ENCODE data around the gene SLC45A3.

Gene SLC45A3

GRCh38 chr1:205631010-205631767 is 49.1 kb downstream of the SLC45A3 start:
- Histone ChIP-seq H3K4me3 (ENCODE audit: insufficient read depth in 1 of 2, low read depth in 1 of 2, low read length in 2 of 2) (peak overlapping the region; percentile 91 to 97), H3K4me1 (ENCODE audit: control insufficient read depth, insufficient read depth, low read depth, low read length) (peaks cover 5% of the 10 kb centered on the region), H2BK15ac (ENCODE audit: low read depth, poor library complexity, severe bottlenecking) (peak overlapping the region; percentile 99), H3K23ac (ENCODE audit: low read length in 2 of 2) (peak overlapping the region; percentile 17 to 90), H3K14ac (ENCODE audit: low read length in 2 of 2) (peak overlapping the region; percentile 81 to 86), H3K4me2 (ENCODE audit: low read length, poor library complexity, severe bottlenecking) (peak overlapping the region; percentile 73), H3K36me3 (ENCODE audit: control insufficient read depth in 1 of 2, insufficient read depth in 2 of 2, low read depth in 1 of 2, low read length in 2 of 2) (no peaks in the 10 kb centered on the region), H2AK5ac (ENCODE audit: low read length, severe bottlenecking) (no peak overlapping the region), H2BK12ac (ENCODE audit: low read length in 2 of 2) (peak overlapping the region in 1 of 2 experiments; percentile 52), H2BK5ac (ENCODE audit: low read depth, low read length, poor library complexity, severe bottlenecking) (peak overlapping the region; percentile 99), H3K27ac (ENCODE audit: low read length, poor library complexity, severe bottlenecking) (peak overlapping the region; percentile 99), H2AFZ (ENCODE audit: low read depth, low read length) (peak overlapping the region; percentile 89), H2BK120ac (ENCODE audit: low read depth, low read length) (peak overlapping the region; percentile 95), H3K79me1 (replicated peaks; ENCODE audit: low read length, poor library complexity, severe bottlenecking) (no peaks in the 10 kb centered on the region), H4K8ac (ENCODE audit: low read length) (peak overlapping the region; percentile 87), H3K18ac (ENCODE audit: low read depth in 1 of 2, low read length in 2 of 2) (peak overlapping the region; percentile 96 to 98), H4K91ac (ENCODE audit: low read length) (peak overlapping the region; percentile 89), H3K9me3 (ENCODE audit: control insufficient read depth, low read length) (no peaks in the 10 kb centered on the region), H3K27me3 (ENCODE audit: control insufficient read depth in 1 of 2, insufficient read depth in 1 of 2, low read length in 2 of 2) (no peaks in the 10 kb centered on the region), H3K9ac (ENCODE audit: low read length) (peak overlapping the region; percentile 99), H3K4ac (ENCODE audit: low read depth in 1 of 2, low read length in 2 of 2) (peak overlapping the region; percentile 81 to 97)
- peak; percentile 87 for DNase-seq
- WGBS = under 1% methylated on average over 47 of the region's 81 CpGs

GRCh38 chr1:205630651-205631009 is 49.7 kb downstream of the SLC45A3 start:
- Histone ChIP-seq H3K27me3 (ENCODE audit: control insufficient read depth in 1 of 2, insufficient read depth in 1 of 2, low read length in 2 of 2) (no peaks in the 10 kb centered on the region), H3K4ac (ENCODE audit: low read depth in 1 of 2, low read length in 2 of 2) (no peak overlapping the region), H3K36me3 (ENCODE audit: control insufficient read depth in 1 of 2, insufficient read depth in 2 of 2, low read depth in 1 of 2, low read length in 2 of 2) (peaks cover 0 to 3% of the 10 kb centered on the region in 2 experiments), H3K9me3 (ENCODE audit: control insufficient read depth, low read length) (no peaks in the 10 kb centered on the region), H2AK5ac (ENCODE audit: low read length, severe bottlenecking) (no peak overlapping the region), H3K23ac (ENCODE audit: low read length in 2 of 2) (no peak overlapping the region), H3K79me1 (replicated peaks; ENCODE audit: low read length, poor library complexity, severe bottlenecking) (no peaks in the 10 kb centered on the region), H3K4me2 (ENCODE audit: low read length, poor library complexity, severe bottlenecking) (peak overlapping the region; percentile 73), H2BK5ac (ENCODE audit: low read depth, low read length, poor library complexity, severe bottlenecking) (no peak overlapping the region), H3K9ac (ENCODE audit: low read length) (peak overlapping the region; percentile 99), H2BK15ac (ENCODE audit: low read depth, poor library complexity, severe bottlenecking) (no peak overlapping the region), H2BK12ac (ENCODE audit: low read length in 2 of 2) (no peak overlapping the region), H2AFZ (ENCODE audit: low read depth, low read length) (no peak overlapping the region), H4K91ac (ENCODE audit: low read length) (no peak overlapping the region), H3K4me3 (ENCODE audit: insufficient read depth in 1 of 2, low read depth in 1 of 2, low read length in 2 of 2) (peak overlapping the region; percentile 91 to 97), H3K18ac (ENCODE audit: low read depth in 1 of 2, low read length in 2 of 2) (no peak overlapping the region), H3K27ac (ENCODE audit: low read length, poor library complexity, severe bottlenecking) (peak overlapping the region; percentile 99), H3K4me1 (ENCODE audit: control insufficient read depth, insufficient read depth, low read depth, low read length) (peaks cover 5% of the 10 kb centered on the region), H3K14ac (ENCODE audit: low read length in 2 of 2) (no peak overlapping the region), H4K8ac (ENCODE audit: low read length) (no peak overlapping the region), H2BK120ac (ENCODE audit: low read depth, low read length) (no peak overlapping the region)
- no peak for DNase-seq
- no CpG with 5 or more reads among the region's 3 CpGs for whole genome bisulfite sequencing

- Histone ChIP-seq H2AK5ac (ENCODE audit: low read length, severe bottlenecking) (no peak overlapping the region), H3K4me3 (ENCODE audit: insufficient read depth in 1 of 2, low read depth in 1 of 2, low read length in 2 of 2) (peak overlapping the region in 1 of 2 experiments; percentile 97), H2BK15ac (ENCODE audit: low read depth, poor library complexity, severe bottlenecking) (no peak overlapping the region), H2BK120ac (ENCODE audit: low read depth, low read length) (no peak overlapping the region), H3K18ac (ENCODE audit: low read depth in 1 of 2, low read length in 2 of 2) (no peak overlapping the region), H4K91ac (ENCODE audit: low read length) (no peak overlapping the region), H2BK12ac (ENCODE audit: low read length in 2 of 2) (no peak overlapping the region), H3K23ac (ENCODE audit: low read length in 2 of 2) (no peak overlapping the region), H2BK5ac (ENCODE audit: low read depth, low read length, poor library complexity, severe bottlenecking) (no peak overlapping the region), H3K27me3 (ENCODE audit: control insufficient read depth in 1 of 2, insufficient read depth in 1 of 2, low read length in 2 of 2) (no peaks in the 10 kb centered on the region), H3K9me3 (ENCODE audit: control insufficient read depth, low read length) (no peaks in the 10 kb centered on the region), H3K27ac (ENCODE audit: low read length, poor library complexity, severe bottlenecking) (peak overlapping the region; percentile 19), H4K8ac (ENCODE audit: low read length) (no peak overlapping the region), H3K36me3 (ENCODE audit: control insufficient read depth in 1 of 2, insufficient read depth in 2 of 2, low read depth in 1 of 2, low read length in 2 of 2) (peaks cover 0 to 3% of the 10 kb centered on the region in 2 experiments), H3K4ac (ENCODE audit: low read depth in 1 of 2, low read length in 2 of 2) (no peak overlapping the region), H2AFZ (ENCODE audit: low read depth, low read length) (no peak overlapping the region), H3K4me1 (ENCODE audit: control insufficient read depth, insufficient read depth, low read depth, low read length) (peaks cover 5% of the 10 kb centered on the region), H3K9ac (ENCODE audit: low read length) (peak overlapping the region; percentile 99), H3K14ac (ENCODE audit: low read length in 2 of 2) (no peak overlapping the region), H3K4me2 (ENCODE audit: low read length, poor library complexity, severe bottlenecking) (no peak overlapping the region), H3K79me1 (replicated peaks; ENCODE audit: low read length, poor library complexity, severe bottlenecking) (no peaks in the 10 kb centered on the region)
- peak; percentile 77 for DNase-seq
- 53% methylated on average over 3 of the region's 3 CpGs for WGBS
These were observed 50.1 kb downstream of the SLC45A3 start for GRCh38 chr1:205630241-205630640.

GRCh38 chr1:205629751-205630150 is 50.6 kb downstream of the SLC45A3 start:
- Histone ChIP-seq H3K4me3 (ENCODE audit: insufficient read depth in 1 of 2, low read depth in 1 of 2, low read length in 2 of 2) (peak overlapping the region in 1 of 2 experiments; percentile 97), H4K91ac (ENCODE audit: low read length) (no peak overlapping the region), H2BK15ac (ENCODE audit: low read depth, poor library complexity, severe bottlenecking) (no peak overlapping the region), H2BK120ac (ENCODE audit: low read depth, low read length) (no peak overlapping the region), H2BK12ac (ENCODE audit: low read length in 2 of 2) (no peak overlapping the region), H3K4ac (ENCODE audit: low read depth in 1 of 2, low read length in 2 of 2) (no peak overlapping the region), H2BK5ac (ENCODE audit: low read depth, low read length, poor library complexity, severe bottlenecking) (no peak overlapping the region), H3K27ac (ENCODE audit: low read length, poor library complexity, severe bottlenecking) (no peak overlapping the region), H3K18ac (ENCODE audit: low read depth in 1 of 2, low read length in 2 of 2) (no peak overlapping the region), H3K36me3 (ENCODE audit: control insufficient read depth in 1 of 2, insufficient read depth in 2 of 2, low read depth in 1 of 2, low read length in 2 of 2) (peaks cover 0 to 3% of the 10 kb centered on the region in 2 experiments), H3K4me1 (ENCODE audit: control insufficient read depth, insufficient read depth, low read depth, low read length) (peaks cover 5% of the 10 kb centered on the region), H3K4me2 (ENCODE audit: low read length, poor library complexity, severe bottlenecking) (no peak overlapping the region), H3K23ac (ENCODE audit: low read length in 2 of 2) (no peak overlapping the region), H3K27me3 (ENCODE audit: control insufficient read depth in 1 of 2, insufficient read depth in 1 of 2, low read length in 2 of 2) (no peaks in the 10 kb centered on the region), H3K9ac (ENCODE audit: low read length) (peak overlapping the region; percentile 99), H3K14ac (ENCODE audit: low read length in 2 of 2) (no peak overlapping the region), H4K8ac (ENCODE audit: low read length) (no peak overlapping the region), H2AK5ac (ENCODE audit: low read length, severe bottlenecking) (no peak overlapping the region), H2AFZ (ENCODE audit: low read depth, low read length) (no peak overlapping the region), H3K79me1 (replicated peaks; ENCODE audit: low read length, poor library complexity, severe bottlenecking) (no peaks in the 10 kb centered on the region), H3K9me3 (ENCODE audit: control insufficient read depth, low read length) (no peaks in the 10 kb centered on the region)
- DNase-seq = peak; percentile 24
- 81% methylated on average over 5 of the region's 6 CpGs for WGBS
